ENCODE measurements around the gene ZSCAN21.

ZSCAN21 gene

DNA sequence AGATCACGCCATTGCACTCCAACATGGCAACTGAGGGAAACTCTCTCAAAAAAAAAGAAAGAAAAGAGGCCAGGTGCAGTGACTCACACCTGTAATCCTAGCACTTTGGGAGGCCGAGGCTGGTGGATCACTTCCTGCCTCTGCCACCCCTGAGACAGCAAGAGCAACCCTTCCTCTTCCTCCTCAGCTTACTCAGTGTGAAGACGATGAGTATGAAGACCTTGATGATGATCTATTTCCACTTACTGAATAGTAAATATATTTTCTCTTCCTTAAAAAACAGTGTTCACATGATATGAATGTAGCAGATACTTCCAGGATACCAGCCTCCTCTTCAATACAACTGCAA, 36.3 kb upstream of the ZSCAN21 start:
- Histone ChIP-seq H3K27ac (ENCODE audit: low read depth, low read length) (no peak overlapping the region), H3K36me3 (ENCODE audit: control insufficient read depth in 5 of 5, insufficient read depth in 5 of 5, low read length in 5 of 5) (no peaks in the 10 kb centered on the region), H3K9me3 (ENCODE audit: control insufficient read depth in 5 of 5, low read length in 5 of 5) (no peaks in the 10 kb centered on the region), H3K27me3 (ENCODE audit: control insufficient read depth in 5 of 5, insufficient read depth in 4 of 5, low read length in 5 of 5) (no peaks in the 10 kb centered on the region), H3K9ac (ENCODE audit: low read length in 5 of 5) (no peak overlapping the region), H3K4me1 (ENCODE audit: control insufficient read depth in 5 of 5, insufficient read depth in 5 of 5, low read length in 5 of 5) (peaks cover 0 to 26% (median 24%) of the 10 kb centered on the region in 5 donors), H3K4me3 (ENCODE audit: low read depth in 1 of 5, low read length in 5 of 5) (no peak overlapping the region)

DNA sequence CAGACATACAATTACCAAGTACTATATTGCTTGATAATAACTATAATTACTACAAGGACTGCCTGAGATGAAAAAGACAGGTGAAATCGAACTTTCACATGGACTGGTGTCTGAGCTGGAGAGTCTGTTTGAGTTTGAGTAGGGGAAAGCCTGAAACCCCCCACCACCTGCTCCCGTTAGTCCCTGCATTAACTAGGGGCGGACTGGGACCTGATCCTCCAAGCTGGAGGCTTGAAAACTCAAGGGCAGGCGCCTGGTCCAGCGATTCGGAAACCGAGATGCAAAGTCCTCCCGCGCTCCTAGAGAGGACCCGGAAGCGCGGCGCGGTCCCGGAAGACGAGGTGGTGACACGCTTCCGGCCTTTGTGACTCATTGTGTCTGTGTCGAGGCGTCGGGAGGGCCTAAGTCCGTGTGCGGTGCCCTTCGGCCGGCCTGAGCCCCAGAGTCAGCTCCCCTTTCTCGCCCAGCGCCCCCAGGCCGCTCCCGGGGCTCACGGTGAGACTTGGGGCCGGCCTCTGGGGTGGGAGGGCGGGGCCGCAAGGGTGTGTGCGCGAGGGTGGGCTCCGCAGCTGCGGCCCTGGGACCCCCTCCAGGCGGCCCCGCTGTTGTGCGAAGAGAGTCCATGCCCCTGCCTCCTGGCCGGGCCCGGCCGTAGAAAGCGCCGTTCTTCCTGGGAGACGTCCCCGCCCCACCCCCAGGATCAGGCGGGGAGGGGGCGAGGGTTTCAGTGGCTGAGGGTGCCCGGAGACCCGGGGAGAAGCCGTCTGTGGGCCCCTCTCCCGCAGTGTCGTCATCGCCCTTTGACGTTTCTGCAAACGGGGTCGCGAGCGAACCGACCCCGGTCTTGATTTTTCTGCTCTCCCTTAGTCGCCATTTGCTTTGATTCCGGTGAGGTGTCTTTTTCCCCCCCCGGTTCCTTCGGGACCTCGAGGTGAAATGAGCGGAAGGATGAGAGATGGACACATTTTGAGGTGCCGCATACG, 34.1 kb upstream of the ZSCAN21 start, which contains the start of gene ZKSCAN1:
ZKSCAN1 (plus strand) TSS at position 365 of the 983 bp plus-strand sequence. CDS start 7,911 bp downstream, outside the sequence.
- Histone ChIP-seq H3K9ac (ENCODE audit: low read length in 5 of 5) (peak within 1 kb of the TSS; percentile 93 to 100 (median 99)), H3K36me3 (ENCODE audit: control insufficient read depth in 5 of 5, insufficient read depth in 5 of 5, low read length in 5 of 5) (peaks cover 0 to 5% (median 0%) of the 10 kb centered on the region in 5 donors), H3K4me3 (ENCODE audit: low read depth in 1 of 5, low read length in 5 of 5) (peak within 1 kb of the TSS; percentile 85 to 98 (median 91)), H3K27ac (ENCODE audit: low read depth, low read length) (peak within 1 kb of the TSS; percentile 93), H3K27me3 (ENCODE audit: control insufficient read depth in 5 of 5, insufficient read depth in 4 of 5, low read length in 5 of 5) (no peaks in the 10 kb centered on the region), H3K9me3 (ENCODE audit: control insufficient read depth in 5 of 5, low read length in 5 of 5) (no peaks in the 10 kb centered on the region), H3K4me1 (ENCODE audit: control insufficient read depth in 5 of 5, insufficient read depth in 5 of 5, low read length in 5 of 5) (peaks cover 0 to 26% (median 24%) of the 10 kb centered on the region in 5 donors)

DNA sequence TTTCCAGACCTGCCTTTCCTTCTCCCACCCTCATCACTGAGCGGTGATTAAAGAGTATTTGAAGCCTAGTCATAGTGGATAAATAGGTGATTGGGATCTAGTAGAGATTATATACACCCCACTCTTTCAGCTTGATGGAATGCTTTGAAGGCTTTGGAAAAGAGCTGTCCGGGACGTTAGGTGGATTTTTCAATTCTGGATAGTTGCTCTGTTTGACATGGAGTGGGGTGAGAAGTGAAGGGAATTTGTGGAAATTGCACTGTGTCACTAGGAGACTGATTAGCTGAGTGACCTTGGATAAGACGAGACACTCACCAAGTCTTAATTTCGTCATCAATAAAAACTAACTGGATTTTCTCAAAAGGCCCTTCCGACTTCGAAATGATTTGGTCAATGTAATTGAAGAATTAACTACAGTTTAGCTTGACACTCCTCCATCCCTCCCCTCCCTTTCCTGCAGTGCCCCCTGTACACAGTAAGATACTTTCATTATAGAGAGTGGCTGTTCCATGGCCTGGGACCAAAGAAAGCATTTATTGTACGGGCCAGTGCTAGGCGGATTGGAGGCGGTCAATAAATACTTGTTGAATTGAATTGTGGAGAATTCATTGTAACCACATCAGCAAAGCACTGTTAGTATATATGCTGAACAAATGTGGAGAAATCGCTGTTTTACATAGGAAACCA, 33.2 kb upstream of the ZSCAN21 start:
- H3K27me3 ChIP-seq (ENCODE audit: control insufficient read depth in 5 of 5, insufficient read depth in 4 of 5, low read length in 5 of 5) = no peaks in the 10 kb centered on the region
- H3K4me1 ChIP-seq (ENCODE audit: control insufficient read depth in 5 of 5, insufficient read depth in 5 of 5, low read length in 5 of 5) = peaks cover 0 to 26% (median 25%) of the 10 kb centered on the region in 5 donors
- H3K9ac ChIP-seq (ENCODE audit: low read length in 5 of 5) = peak overlapping the region; percentile 93 to 100 (median 99)
- peak overlapping the region; percentile 93 for H3K27ac ChIP-seq (ENCODE audit: low read depth, low read length)
- H3K36me3 ChIP-seq (ENCODE audit: control insufficient read depth in 5 of 5, insufficient read depth in 5 of 5, low read length in 5 of 5) = peaks cover 0 to 5% (median 0%) of the 10 kb centered on the region in 5 donors
- peak overlapping the region; percentile 85 to 98 (median 91) for H3K4me3 ChIP-seq (ENCODE audit: low read depth in 1 of 5, low read length in 5 of 5)
- no peaks in the 10 kb centered on the region for H3K9me3 ChIP-seq (ENCODE audit: control insufficient read depth in 5 of 5, low read length in 5 of 5)

DNA sequence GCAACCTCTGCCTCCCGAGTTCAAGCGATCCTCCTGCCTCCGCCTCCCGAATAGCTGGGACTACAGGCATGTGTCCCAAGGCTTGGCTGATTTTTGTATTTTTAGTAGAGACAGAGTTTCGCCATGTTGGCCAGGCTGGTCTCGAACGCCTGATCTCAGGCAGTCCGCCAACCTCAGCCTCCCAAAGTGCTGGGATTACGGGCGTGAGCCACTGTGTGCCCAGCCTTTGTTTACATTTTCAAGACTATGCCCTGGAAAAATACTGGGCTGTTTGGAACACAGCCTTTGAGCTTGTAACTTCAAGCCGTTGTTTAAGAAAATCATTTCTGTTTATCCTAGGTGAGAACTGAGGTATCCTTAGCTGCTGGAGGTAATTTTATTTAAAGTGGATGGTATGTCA, 32.3 kb upstream of the ZSCAN21 start:
- peak overlapping the region; percentile 93 for H3K27ac ChIP-seq (ENCODE audit: low read depth, low read length)
- H3K36me3 ChIP-seq (ENCODE audit: control insufficient read depth in 5 of 5, insufficient read depth in 5 of 5, low read length in 5 of 5) = peaks cover 0 to 7% (median 0%) of the 10 kb centered on the region in 5 donors
- H3K27me3 ChIP-seq (ENCODE audit: control insufficient read depth in 5 of 5, insufficient read depth in 4 of 5, low read length in 5 of 5) = no peaks in the 10 kb centered on the region
- H3K9me3 ChIP-seq (ENCODE audit: control insufficient read depth in 5 of 5, low read length in 5 of 5) = no peaks in the 10 kb centered on the region
- no peak overlapping the region for H3K4me3 ChIP-seq (ENCODE audit: low read depth in 1 of 5, low read length in 5 of 5)
- H3K4me1 ChIP-seq (ENCODE audit: control insufficient read depth in 5 of 5, insufficient read depth in 5 of 5, low read length in 5 of 5) = peaks cover 0 to 29% (median 26%) of the 10 kb centered on the region in 5 donors
- H3K9ac ChIP-seq (ENCODE audit: low read length in 5 of 5) = peak overlapping the region in 3 of 5 donors; percentile 8 to 100 (median 100)

DNA sequence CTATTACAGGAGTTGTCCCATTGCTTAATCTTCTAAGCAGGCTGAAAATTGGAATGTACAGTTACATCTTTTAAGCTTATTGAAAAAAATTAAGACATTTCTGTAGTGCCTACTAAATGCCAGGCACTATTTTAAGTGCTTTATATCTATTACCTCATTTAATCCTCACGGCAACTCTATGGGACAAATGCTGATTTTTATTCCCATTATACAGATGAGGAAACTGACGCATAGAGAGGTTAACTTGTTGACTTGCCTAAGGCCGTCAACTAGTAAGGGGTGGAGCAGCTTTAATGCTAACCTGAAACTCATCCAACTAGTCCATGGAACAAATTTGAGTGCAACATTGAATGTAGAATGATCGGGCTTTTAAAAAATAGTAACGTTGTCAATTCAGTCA, 31.7 kb upstream of the ZSCAN21 start:
- peaks cover 0 to 12% (median 5%) of the 10 kb centered on the region in 5 donors for H3K36me3 ChIP-seq (ENCODE audit: control insufficient read depth in 5 of 5, insufficient read depth in 5 of 5, low read length in 5 of 5)
- H3K9me3 ChIP-seq (ENCODE audit: control insufficient read depth in 5 of 5, low read length in 5 of 5) = no peaks in the 10 kb centered on the region
- H3K9ac ChIP-seq (ENCODE audit: low read length in 5 of 5) = peak overlapping the region in 1 of 5 donors; percentile 8
- H3K4me3 ChIP-seq (ENCODE audit: low read depth in 1 of 5, low read length in 5 of 5) = no peak overlapping the region
- no peak overlapping the region for H3K27ac ChIP-seq (ENCODE audit: low read depth, low read length)
- H3K27me3 ChIP-seq (ENCODE audit: control insufficient read depth in 5 of 5, insufficient read depth in 4 of 5, low read length in 5 of 5) = no peaks in the 10 kb centered on the region
- peaks cover 0 to 29% (median 26%) of the 10 kb centered on the region in 5 donors for H3K4me1 ChIP-seq (ENCODE audit: control insufficient read depth in 5 of 5, insufficient read depth in 5 of 5, low read length in 5 of 5)

DNA sequence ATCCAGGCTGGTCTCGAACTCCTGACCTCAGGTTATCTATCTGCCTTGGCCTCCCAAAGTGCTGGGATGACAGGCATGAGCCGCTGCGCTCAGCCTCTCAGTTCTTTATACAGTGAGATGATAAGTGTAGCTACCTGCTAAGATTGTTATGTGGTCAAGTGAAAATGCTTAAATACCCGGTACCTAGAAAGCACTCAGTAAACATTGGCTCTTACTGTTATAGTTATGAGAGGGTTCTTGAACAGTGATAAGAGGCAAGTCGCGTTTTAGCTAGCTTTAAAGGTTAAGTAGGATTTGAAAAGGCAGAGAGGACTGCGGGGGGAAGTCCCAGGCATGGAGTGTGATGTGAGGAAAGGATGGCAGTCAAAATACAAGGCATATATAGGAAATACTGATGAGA, 29.7 kb upstream of the ZSCAN21 start:
- no peak overlapping the region for H3K4me3 ChIP-seq (ENCODE audit: low read depth in 1 of 5, low read length in 5 of 5)
- no peaks in the 10 kb centered on the region for H3K9me3 ChIP-seq (ENCODE audit: control insufficient read depth in 5 of 5, low read length in 5 of 5)
- H3K27me3 ChIP-seq (ENCODE audit: control insufficient read depth in 5 of 5, insufficient read depth in 4 of 5, low read length in 5 of 5) = no peaks in the 10 kb centered on the region
- H3K9ac ChIP-seq (ENCODE audit: low read length in 5 of 5) = peak overlapping the region in 1 of 5 donors; percentile 23
- no peak overlapping the region for H3K27ac ChIP-seq (ENCODE audit: low read depth, low read length)
- peaks cover 0 to 29% (median 26%) of the 10 kb centered on the region in 5 donors for H3K4me1 ChIP-seq (ENCODE audit: control insufficient read depth in 5 of 5, insufficient read depth in 5 of 5, low read length in 5 of 5)
- peaks cover 0 to 31% (median 25%) of the 10 kb centered on the region in 5 donors for H3K36me3 ChIP-seq (ENCODE audit: control insufficient read depth in 5 of 5, insufficient read depth in 5 of 5, low read length in 5 of 5)

DNA sequence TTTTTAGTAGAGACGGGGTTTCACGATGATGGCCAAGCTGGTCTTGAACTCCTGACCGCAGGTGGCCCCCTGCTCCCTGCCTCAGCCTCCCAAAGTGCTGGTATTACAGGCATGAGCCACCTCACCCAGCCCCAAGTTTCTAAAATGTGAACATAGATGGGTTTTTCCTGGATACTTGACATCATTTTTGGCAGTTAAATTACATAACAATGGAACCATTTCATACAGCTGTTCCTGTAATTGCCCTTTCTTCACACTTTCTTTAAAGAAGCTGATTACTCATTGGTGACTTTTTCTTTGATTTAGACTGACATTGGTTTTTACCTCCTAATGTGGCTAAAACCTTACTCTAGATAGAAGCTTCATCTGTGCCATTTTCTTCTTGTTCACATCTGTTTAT, 28.3 kb upstream of the ZSCAN21 start:
- Histone ChIP-seq H3K27me3 (ENCODE audit: control insufficient read depth in 5 of 5, insufficient read depth in 4 of 5, low read length in 5 of 5) (no peaks in the 10 kb centered on the region), H3K4me1 (ENCODE audit: control insufficient read depth in 5 of 5, insufficient read depth in 5 of 5, low read length in 5 of 5) (peaks cover 0 to 21% (median 19%) of the 10 kb centered on the region in 5 donors), H3K27ac (ENCODE audit: low read depth, low read length) (peak overlapping the region; percentile 50), H3K36me3 (ENCODE audit: control insufficient read depth in 5 of 5, insufficient read depth in 5 of 5, low read length in 5 of 5) (peaks cover 4 to 44% (median 37%) of the 10 kb centered on the region in 5 donors), H3K9me3 (ENCODE audit: control insufficient read depth in 5 of 5, low read length in 5 of 5) (no peaks in the 10 kb centered on the region), H3K4me3 (ENCODE audit: low read depth in 1 of 5, low read length in 5 of 5) (no peak overlapping the region), H3K9ac (ENCODE audit: low read length in 5 of 5) (peak overlapping the region in 1 of 5 donors; percentile 46)

DNA sequence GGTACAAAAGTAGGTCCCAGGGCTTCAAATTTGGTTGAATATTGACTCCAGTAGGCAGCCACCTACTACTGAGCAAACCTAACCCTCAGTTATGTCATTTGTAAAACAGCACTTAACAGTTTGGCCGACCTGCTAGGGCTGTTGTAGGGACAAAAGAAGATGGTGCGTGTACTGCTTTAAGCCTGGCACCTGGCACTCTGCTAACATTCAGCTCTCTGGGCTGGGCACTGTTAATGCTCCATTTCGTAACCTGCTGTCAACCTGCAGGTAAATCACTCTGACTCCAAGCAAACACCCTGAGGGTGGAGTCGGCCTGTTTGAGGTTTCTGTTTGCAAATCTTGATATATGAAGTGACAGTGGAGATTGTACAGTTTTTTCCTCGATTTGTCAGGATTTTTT, 27.0 kb upstream of the ZSCAN21 start:
- no peak overlapping the region for H3K27ac ChIP-seq (ENCODE audit: low read depth, low read length)
- H3K9ac ChIP-seq (ENCODE audit: low read length in 5 of 5) = no peak overlapping the region
- no peaks in the 10 kb centered on the region for H3K27me3 ChIP-seq (ENCODE audit: control insufficient read depth in 5 of 5, insufficient read depth in 4 of 5, low read length in 5 of 5)
- peaks cover 0 to 9% (median 5%) of the 10 kb centered on the region in 5 donors for H3K4me1 ChIP-seq (ENCODE audit: control insufficient read depth in 5 of 5, insufficient read depth in 5 of 5, low read length in 5 of 5)
- H3K4me3 ChIP-seq (ENCODE audit: low read depth in 1 of 5, low read length in 5 of 5) = no peak overlapping the region
- H3K9me3 ChIP-seq (ENCODE audit: control insufficient read depth in 5 of 5, low read length in 5 of 5) = no peaks in the 10 kb centered on the region
- peaks cover 4 to 52% (median 46%) of the 10 kb centered on the region in 5 donors for H3K36me3 ChIP-seq (ENCODE audit: control insufficient read depth in 5 of 5, insufficient read depth in 5 of 5, low read length in 5 of 5)

DNA sequence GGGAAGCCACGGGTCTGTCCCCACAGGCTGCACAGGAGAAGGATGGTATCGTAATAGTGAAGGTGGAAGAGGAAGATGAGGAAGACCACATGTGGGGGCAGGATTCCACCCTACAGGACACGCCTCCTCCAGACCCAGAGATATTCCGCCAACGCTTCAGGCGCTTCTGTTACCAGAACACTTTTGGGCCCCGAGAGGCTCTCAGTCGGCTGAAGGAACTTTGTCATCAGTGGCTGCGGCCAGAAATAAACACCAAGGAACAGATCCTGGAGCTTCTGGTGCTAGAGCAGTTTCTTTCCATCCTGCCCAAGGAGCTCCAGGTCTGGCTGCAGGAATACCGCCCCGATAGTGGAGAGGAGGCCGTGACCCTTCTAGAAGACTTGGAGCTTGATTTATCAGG, 26.0 kb upstream of the ZSCAN21 start:
- no peak overlapping the region for H3K9ac ChIP-seq (ENCODE audit: low read length in 5 of 5)
- peaks cover 4 to 61% (median 47%) of the 10 kb centered on the region in 5 donors for H3K36me3 ChIP-seq (ENCODE audit: control insufficient read depth in 5 of 5, insufficient read depth in 5 of 5, low read length in 5 of 5)
- H3K4me1 ChIP-seq (ENCODE audit: control insufficient read depth in 5 of 5, insufficient read depth in 5 of 5, low read length in 5 of 5) = peaks cover 0 to 7% (median 0%) of the 10 kb centered on the region in 5 donors
- H3K27me3 ChIP-seq (ENCODE audit: control insufficient read depth in 5 of 5, insufficient read depth in 4 of 5, low read length in 5 of 5) = no peaks in the 10 kb centered on the region
- H3K27ac ChIP-seq (ENCODE audit: low read depth, low read length) = no peak overlapping the region
- no peaks in the 10 kb centered on the region for H3K9me3 ChIP-seq (ENCODE audit: control insufficient read depth in 5 of 5, low read length in 5 of 5)
- no peak overlapping the region for H3K4me3 ChIP-seq (ENCODE audit: low read depth in 1 of 5, low read length in 5 of 5)

Data from subcutaneous abdominal adipose tissue (tissue), 5 donors.